Measurements from ENCODE around the gene ARPC2.

DNA sequence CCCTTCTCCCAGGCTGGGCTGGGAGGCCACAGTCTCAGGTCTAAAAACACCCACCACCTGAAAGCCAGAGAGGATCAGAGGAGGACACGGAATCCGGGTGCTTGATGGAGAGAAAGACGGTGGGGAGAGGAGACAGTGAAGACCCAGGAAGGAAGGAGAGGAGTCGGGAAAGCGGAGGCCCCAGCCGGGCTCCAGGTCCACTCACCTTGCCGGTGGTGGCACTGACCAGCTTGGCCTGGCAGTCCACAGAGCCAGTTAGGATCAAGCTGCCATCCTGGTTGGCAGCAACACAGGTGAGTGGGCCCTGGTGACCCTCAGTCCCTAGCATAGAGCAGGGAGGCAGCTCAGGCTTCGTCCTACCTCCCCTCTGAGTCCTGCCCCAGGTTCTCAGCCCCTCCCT is 48.6 kb downstream of the ARPC2 start:
- TF ChIP-seq POLR2AphosphoS5 (IDR thresholded peaks at IDR 0.05): no peak
- TF ChIP-seq, protein P1, sequence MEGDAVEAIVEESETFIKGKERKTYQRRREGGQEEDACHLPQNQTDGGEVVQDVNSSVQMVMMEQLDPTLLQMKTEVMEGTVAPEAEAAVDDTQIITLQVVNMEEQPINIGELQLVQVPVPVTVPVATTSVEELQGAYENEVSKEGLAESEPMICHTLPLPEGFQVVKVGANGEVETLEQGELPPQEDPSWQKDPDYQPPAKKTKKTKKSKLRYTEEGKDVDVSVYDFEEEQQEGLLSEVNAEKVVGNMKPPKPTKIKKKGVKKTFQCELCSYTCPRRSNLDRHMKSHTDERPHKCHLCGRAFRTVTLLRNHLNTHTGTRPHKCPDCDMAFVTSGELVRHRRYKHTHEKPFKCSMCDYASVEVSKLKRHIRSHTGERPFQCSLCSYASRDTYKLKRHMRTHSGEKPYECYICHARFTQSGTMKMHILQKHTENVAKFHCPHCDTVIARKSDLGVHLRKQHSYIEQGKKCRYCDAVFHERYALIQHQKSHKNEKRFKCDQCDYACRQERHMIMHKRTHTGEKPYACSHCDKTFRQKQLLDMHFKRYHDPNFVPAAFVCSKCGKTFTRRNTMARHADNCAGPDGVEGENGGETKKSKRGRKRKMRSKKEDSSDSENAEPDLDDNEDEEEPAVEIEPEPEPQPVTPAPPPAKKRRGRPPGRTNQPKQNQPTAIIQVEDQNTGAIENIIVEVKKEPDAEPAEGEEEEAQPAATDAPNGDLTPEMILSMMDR (IDR thresholded peaks at IDR 0.05): no peak
- TF ChIP-seq EP300 (IDR thresholded peaks at IDR 0.05): no peak
- no peak for TF ChIP-seq POLR2A (IDR thresholded peaks at IDR 0.05)

Measured in gastroesophageal sphincter (tissue), 3 donors.